IMR-90 (cell line): ENCODE measurements around the gene SNX27. TPM values are rescaled to one million over a fixed set of nuclear protein-coding genes. Genes with fewer than 3 reads are reported as not detected.

ENCODE experiments used
- ATAC-seq: fragments of 200-7000 bp; cut with Tn5 transposase; 2 replicates; pipeline ENCODE4 v1.9.1; 2020; ENCODE audit warnings: low read depth, mild to moderate bottlenecking, moderate library complexity
- BruUV-seq: library from RNA; stranded (reverse); fragments of 400-500 nt; replicated peaks from 2 replicates; lab custom pipeline; 2021; lab: Mats Ljungman, UMichigan
- CTCF ChIA-PET: fragments of 300-600 bp; formaldehyde crosslinking; extraction: SDS; loops from one replicate; lab custom pipeline; 2021; ENCODE audit warnings: antibody characterized with exemption; lab: Yijun Ruan, JAX
- POLR2A ChIA-PET: fragments of 300-600 bp; sonication (Branson Sonifier 250); formaldehyde crosslinking; loops from one replicate; lab custom pipeline; 2022; ENCODE audit warnings: antibody characterized with exemption; ENCODE audit not compliant: unreplicated experiment; lab: Charles Lee
- DNase-seq: peaks from one replicate; pipeline ENCODE4 v3.0.0; 2013
- H2AFZ ChIP-seq: replicated peaks from 2 replicates; pipeline ENCODE3; 2013; ENCODE audit warnings: low read length, mild to moderate bottlenecking; ENCODE audit not compliant: poor library complexity
- H2AK5ac ChIP-seq: 2 replicates; pipeline ENCODE4 v1.6.1; 2013; ENCODE audit warnings: low read depth, low read length, inconsistent platforms
- H2AK9ac ChIP-seq: replicated peaks from 2 replicates; pipeline ENCODE3; 2013; ENCODE audit warnings: mild to moderate bottlenecking, low read depth, low read length, moderate library complexity; ENCODE audit not compliant: poor library complexity
- H2BK120ac ChIP-seq: 2 replicates; pipeline ENCODE4 v1.6.1; 2013; ENCODE audit warnings: low read depth, low read length, inconsistent platforms
- H2BK15ac ChIP-seq: 3 replicates; pipeline ENCODE4 v1.6.1; 2013; ENCODE audit warnings: low read depth, low read length, inconsistent platforms
- H2BK20ac ChIP-seq: 2 replicates; pipeline ENCODE4 v1.6.1; 2013; ENCODE audit warnings: low read depth, mild to moderate bottlenecking, inconsistent platforms, low read length, moderate library complexity
- H2BK5ac ChIP-seq: 2 replicates; pipeline ENCODE4 v1.6.1; 2013; ENCODE audit warnings: mild to moderate bottlenecking, low read depth, low read length, inconsistent platforms; ENCODE audit not compliant: poor library complexity, severe bottlenecking
- H3K14ac ChIP-seq: replicated peaks from 2 replicates; pipeline ENCODE4 v1.6.1; 2013; ENCODE audit warnings: low read depth, low read length, inconsistent platforms
- H3K18ac ChIP-seq: 2 replicates; pipeline ENCODE4 v1.6.1; 2013; ENCODE audit warnings: low read depth, low read length, control low read depth
- H3K23ac ChIP-seq: 2 replicates; pipeline ENCODE4 v1.6.1; 2013; ENCODE audit warnings: low read depth, low read length, inconsistent platforms
- H3K27ac ChIP-seq: 2 replicates; pipeline ENCODE4 v1.5.1; 2013; ENCODE audit warnings: mild to moderate bottlenecking, control low read depth, low read length; ENCODE audit not compliant: insufficient read depth
- H3K27me3 ChIP-seq: 2 replicates; pipeline ENCODE4 v1.6.1; 2013; ENCODE audit warnings: low read length; ENCODE audit not compliant: control insufficient read depth, insufficient read depth
- H3K36me3 ChIP-seq: 2 replicates; pipeline ENCODE4 v1.6.1; 2013; ENCODE audit warnings: low read length, mixed read lengths; ENCODE audit not compliant: control insufficient read depth, insufficient read depth
- H3K4ac ChIP-seq: 2 replicates; pipeline ENCODE4 v1.6.1; 2013; ENCODE audit warnings: low read depth, low read length, inconsistent platforms
- H3K4me1 ChIP-seq: 2 replicates; pipeline ENCODE4 v1.6.1; 2013; ENCODE audit warnings: low read length, mixed read lengths; ENCODE audit not compliant: control insufficient read depth, insufficient read depth
- H3K4me2 ChIP-seq: 2 replicates; pipeline ENCODE4 v1.6.1; 2013; ENCODE audit warnings: low read depth, mild to moderate bottlenecking, control low read depth, low read length, moderate library complexity
- H3K4me3 ChIP-seq: 2 replicates; pipeline ENCODE4 v1.5.1; 2013; ENCODE audit warnings: low read depth, mild to moderate bottlenecking, control low read depth, low read length, moderate library complexity; ENCODE audit not compliant: insufficient read depth
- H3K56ac ChIP-seq: 2 replicates; pipeline ENCODE4 v1.6.1; 2013; ENCODE audit warnings: low read length, inconsistent platforms; ENCODE audit not compliant: insufficient read depth; ENCODE audit errors: extremely low read depth
- H3K79me1 ChIP-seq, 2 experiments: 2 replicates each; pipeline ENCODE4 v1.6.1; 2013; ENCODE audit warnings: low read length in 2 of 2, inconsistent platforms in 1 of 2, low read depth in 1 of 2
- H3K9ac ChIP-seq: 2 replicates; pipeline ENCODE4 v1.6.1; 2013; ENCODE audit warnings: low read depth, low read length, control low read depth
- H3K9me1 ChIP-seq: 2 replicates; pipeline ENCODE4 v1.6.1; 2013; ENCODE audit warnings: low read length, inconsistent platforms; ENCODE audit not compliant: insufficient read depth
- H3K9me3 ChIP-seq: 2 replicates; pipeline ENCODE4 v1.6.1; 2013; ENCODE audit warnings: low read length; ENCODE audit not compliant: control insufficient read depth, insufficient read depth
- H4K20me1 ChIP-seq: 2 replicates; pipeline ENCODE4 v1.6.1; 2013; ENCODE audit warnings: low read length, inconsistent platforms; ENCODE audit not compliant: insufficient read depth
- H4K5ac ChIP-seq: 2 replicates; pipeline ENCODE4 v1.6.1; 2013; ENCODE audit warnings: mild to moderate bottlenecking, low read depth, low read length, control low read depth
- H4K8ac ChIP-seq, 2 experiments: 2 replicates each; pipeline ENCODE4 v1.6.1; 2013; ENCODE audit warnings: low read depth in 2 of 2, low read length in 2 of 2, control low read depth in 1 of 2, inconsistent platforms in 1 of 2
- H4K91ac ChIP-seq: 2 replicates; pipeline ENCODE4 v1.6.1; 2013; ENCODE audit warnings: low read depth, low read length, inconsistent platforms; ENCODE audit not compliant: insufficient read depth
- WGBS, 2 experiments: methylation state at CpG; one replicate each; pipeline versions ENCODE4 v1.1.5 to v1.1.7; 2013; ENCODE audit warnings: missing lambda C conversion rate in 2 of 2; ENCODE audit not compliant: insufficient read length in 1 of 2; ENCODE audit errors: extremely low coverage in 2 of 2; 5-methylcytosine and 5-hydroxymethylcytosine counted together
- dilution Hi-C: fragments of 300-500 bp; cut with HindIII; formaldehyde crosslinking; loops from one replicate; pipeline ENCODE4 v1.14.3; 2018; ENCODE audit warnings: low sequenced_read_pairs; ENCODE audit not compliant: unreplicated experiment
- in situ Hi-C: fragments of 300-500 bp; cut with MboI; formaldehyde crosslinking; loops from 3 replicates; pipeline ENCODE4 v1.14.3; 2019; ENCODE audit warnings: low sequenced_read_pairs, inconsistent platforms, mixed read lengths
- intact Hi-C: fragments of 100-400 bp; cut with micrococcal nuclease; formaldehyde crosslinking; loops from 2 replicates; pipeline ENCODE4 v1.10.0; 2022
- polyA plus RNA-seq, 3 experiments: library from polyadenylated mRNA; depleted of rRNA; stranded (reverse); fragments of >200 nt; gene quantifications; 2 replicates each; pipeline ENCODE4 v1.2.3, GENCODE V29; 2012; ENCODE audit warnings: low replicate concordance in 1 of 3
- total RNA-seq: library from RNA; depleted of rRNA; stranded (reverse); fragments of >200 nt; gene quantifications from 2 replicates; pipeline ENCODE4 v1.2.3, GENCODE V29; 2012
- TF ChIP-seq, protein P1 (sequence below): fragments of 150-350 bp; IDR thresholded peaks from 2 replicates; pipeline ENCODE4 v1.6.1; 2017; ENCODE audit warnings: mild to moderate bottlenecking, antibody characterized with exemption, low read length, low read depth

The SNX27 gene
- total and polyA plus RNA-seq, 2 of the 4 experiments (the other 2 are of a cell fraction) = 12.3 to 25.6 TPM

DNA sequence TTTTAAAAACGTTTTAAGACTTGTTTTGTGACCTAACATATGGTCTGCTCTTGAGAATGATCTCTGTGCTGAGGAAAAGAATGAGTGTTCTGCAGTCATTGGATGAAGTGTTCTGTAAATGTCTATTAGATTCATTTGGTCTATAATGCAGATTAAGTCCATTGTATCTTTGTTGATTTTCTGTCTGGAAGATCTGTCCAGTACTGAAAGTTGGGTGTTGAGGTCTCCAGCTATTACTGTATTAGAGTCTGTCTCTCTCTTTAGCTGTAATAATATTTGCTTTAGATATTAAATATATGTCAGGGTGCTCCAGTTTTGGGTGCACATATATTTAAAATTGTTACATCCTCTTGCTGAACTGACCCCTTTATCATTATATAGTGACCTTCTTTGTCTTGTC is 61.6 kb downstream of the SNX27 start:
- no peak overlapping the region for H2AFZ ChIP-seq
- no peak overlapping the region for H4K91ac ChIP-seq
- ATAC-seq = no peak
- no peak overlapping the region for H3K4me3 ChIP-seq
- no peak overlapping the region for H2BK15ac ChIP-seq
- H2BK20ac ChIP-seq = no peak overlapping the region
- H3K4ac ChIP-seq = no peak overlapping the region
- no peak overlapping the region for H4K5ac ChIP-seq
- no peaks in the 10 kb centered on the region for H4K20me1 ChIP-seq
- no peak overlapping the region for H2AK9ac ChIP-seq
- H4K8ac ChIP-seq = no peak overlapping the region
- no peak overlapping the region for H2BK5ac ChIP-seq
- H3K27ac ChIP-seq = no peak overlapping the region
- H3K4me2 ChIP-seq = no peak overlapping the region
- no peaks in the 10 kb centered on the region for H3K4me1 ChIP-seq
- no peak overlapping the region for H3K14ac ChIP-seq
- no peak overlapping the region for H2BK120ac ChIP-seq
- no peaks in the 10 kb centered on the region for H3K9me1 ChIP-seq
- no peak for DNase-seq
- H3K9me3 ChIP-seq = peaks cover 2% of the 10 kb centered on the region; the same call in 1 of the 2 replicates
- no peak overlapping the region for H2AK5ac ChIP-seq
- no peak overlapping the region for H3K18ac ChIP-seq
- no peak overlapping the region for H3K56ac ChIP-seq
- ChIA-PET CTCF (no interaction called here), POLR2A (no interaction called here)
- H3K9ac ChIP-seq = no peak overlapping the region
- dilution Hi-C loops = no loop called here
- intact Hi-C loops = no loop called here
- peaks cover 8% of the 10 kb centered on the region for H3K36me3 ChIP-seq
- in situ Hi-C loops = no loop called here
- no peak overlapping the region for H3K23ac ChIP-seq
- peaks cover 3 to 5% of the 10 kb centered on the region in 2 experiments; a peak in 1 of 4 replicates for H3K79me1 ChIP-seq
- TF ChIP-seq, protein P1, sequence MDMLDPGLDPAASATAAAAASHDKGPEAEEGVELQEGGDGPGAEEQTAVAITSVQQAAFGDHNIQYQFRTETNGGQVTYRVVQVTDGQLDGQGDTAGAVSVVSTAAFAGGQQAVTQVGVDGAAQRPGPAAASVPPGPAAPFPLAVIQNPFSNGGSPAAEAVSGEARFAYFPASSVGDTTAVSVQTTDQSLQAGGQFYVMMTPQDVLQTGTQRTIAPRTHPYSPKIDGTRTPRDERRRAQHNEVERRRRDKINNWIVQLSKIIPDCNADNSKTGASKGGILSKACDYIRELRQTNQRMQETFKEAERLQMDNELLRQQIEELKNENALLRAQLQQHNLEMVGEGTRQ = no peak
- WGBS, 2 experiments = no CpG with 5 or more reads among the region's 1 CpG
- no peaks in the 10 kb centered on the region for H3K27me3 ChIP-seq
- BruUV-seq = no TSS peak
